HG02759 (cell line): ENCODE results near the gene SLC16A6.
A peak's percentile ranks its signal among the peaks of the same experiment; 100 is the strongest.
"Not testable (repeated sequence)": the region's sequence is repeated elsewhere in the genome, so short reads cannot be mapped to it uniquely, and the experiment has no call there.

ENCODE experiments used
- ATAC-seq: cut with Tn5 transposase; IDR thresholded peaks from one replicate; pipeline ENCODE4 v1.9.1; 2021; ENCODE audit warnings: mild to moderate bottlenecking, moderate library complexity; ENCODE audit not compliant: unreplicated experiment

The SLC16A6 gene

GRCh38 chr17:68291836-68292688, 1.1 kb upstream of the SLC16A6 start:
- ATAC-seq: peak; percentile 64

GRCh38 chr17:68290268-68290954, 516 bp downstream of the SLC16A6 start:
- no peak for ATAC-seq

- ATAC-seq: no peak
These were observed 1.0 kb downstream of the SLC16A6 start for GRCh38 chr17:68289936-68290267.

- ATAC-seq: no peak
These were observed 1.5 kb downstream of the SLC16A6 start for GRCh38 chr17:68289473-68289872.

- ATAC-seq: no peak
These were observed 2.1 kb downstream of the SLC16A6 start for GRCh38 chr17:68288804-68289203.

GRCh38 chr17:68288375-68288774, 2.6 kb downstream of the SLC16A6 start:
- ATAC-seq: no peak

GRCh38 chr17:68281965-68282364, 9.0 kb downstream of the SLC16A6 start:
- not testable (repeated sequence) for ATAC-seq

GRCh38 chr17:68277807-68278206, 13.1 kb downstream of the SLC16A6 start:
- no peak for ATAC-seq

GRCh38 chr17:68276339-68276738, 14.6 kb downstream of the SLC16A6 start:
- ATAC-seq: not testable (repeated sequence)

GRCh38 chr17:68273722-68274121, 17.2 kb downstream of the SLC16A6 start:
- no peak for ATAC-seq

GRCh38 chr17:68265833-68266232, 25.1 kb downstream of the SLC16A6 start:
- ATAC-seq: not testable (repeated sequence)

- ATAC-seq: peak; percentile 32
These were observed 27.7 kb downstream of the SLC16A6 start for GRCh38 chr17:68263101-68263681.

- not testable (repeated sequence) for ATAC-seq
These were observed 28.5 kb downstream of the SLC16A6 start for GRCh38 chr17:68262467-68262866.

- no peak for ATAC-seq
These were observed 30.7 kb downstream of the SLC16A6 start for GRCh38 chr17:68260051-68260762.

GRCh38 chr17:68259648-68259951, 31.3 kb downstream of the SLC16A6 start:
- ATAC-seq: not testable (repeated sequence)

GRCh38 chr17:68258890-68259647, 31.9 kb downstream of the SLC16A6 start:
- peak; percentile 97 for ATAC-seq

- no peak for ATAC-seq
These were observed 33.0 kb downstream of the SLC16A6 start for GRCh38 chr17:68257934-68258333.

GRCh38 chr17:68256701-68257100, 34.2 kb downstream of the SLC16A6 start:
- ATAC-seq: not testable (repeated sequence)

GRCh38 chr17:68255731-68256538, 35.0 kb downstream of the SLC16A6 start:
- ATAC-seq: no peak

GRCh38 chr17:68255151-68255550, 35.8 kb downstream of the SLC16A6 start:
- no peak for ATAC-seq
